22Rv1 (cell line): ENCODE data around the gene RSPH4A.

Experiments
- CTCF ChIP-seq: fragments of 450-650 bp; IDR thresholded peaks from 2 replicates; pipeline ENCODE4 v1.5.1; 2017; ENCODE audit warnings: mild to moderate bottlenecking
- ZFX ChIP-seq: fragments of 450-650 bp; IDR thresholded peaks from 2 replicates; pipeline ENCODE4 v1.6.1; 2017; ENCODE audit warnings: antibody characterized with exemption, borderline replicate concordance

GRCh38 chr6:116568111-116568510, 48.2 kb upstream of the RSPH4A start:
- TF ChIP-seq CTCF (no peak), ZFX (no peak)
